Loucy (cell line): ENCODE measurements around the gene FANCF.
"Not testable (repeated sequence)": the region's sequence is repeated elsewhere in the genome, so short reads cannot be mapped to it uniquely, and the experiment has no call there.

Source experiments
- EZH2phosphoT487 ChIP-seq: fragments of 200-600 bp; IDR thresholded peaks from 2 replicates; pipeline ENCODE4 v1.6.1; 2018; ENCODE audit warnings: antibody characterized with exemption, mild to moderate bottlenecking, moderate library complexity, borderline replicate concordance
- TF ChIP-seq, protein P1 (sequence below): fragments of 200-600 bp; sonication (generic); conservative IDR thresholded peaks from 2 replicates; pipeline ENCODE4 v1.5.1; 2014; ENCODE audit warnings: mild to moderate bottlenecking, antibody characterized with exemption, low read length

DNA sequence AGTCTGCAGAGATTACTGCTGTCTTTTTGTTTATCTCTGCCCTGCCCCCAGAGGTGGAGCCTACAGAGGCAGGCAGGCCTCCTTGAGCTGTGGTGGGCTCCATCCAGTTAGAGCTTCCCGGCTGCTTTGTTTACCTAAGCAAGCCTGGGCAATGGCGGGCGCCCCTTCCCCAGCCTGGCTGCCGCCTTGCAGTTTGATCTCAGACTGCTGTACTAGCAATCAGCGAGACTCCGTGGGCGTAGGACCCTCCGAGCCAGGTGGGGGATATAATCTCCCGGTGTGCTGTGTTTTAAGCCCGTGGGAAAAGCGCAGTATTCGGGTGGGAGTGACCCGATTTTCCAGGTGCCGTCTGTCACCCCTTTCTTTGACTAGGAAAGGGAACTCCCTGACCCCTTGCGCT lies 26.7 kb upstream of the FANCF start:
- TF ChIP-seq, protein P1, sequence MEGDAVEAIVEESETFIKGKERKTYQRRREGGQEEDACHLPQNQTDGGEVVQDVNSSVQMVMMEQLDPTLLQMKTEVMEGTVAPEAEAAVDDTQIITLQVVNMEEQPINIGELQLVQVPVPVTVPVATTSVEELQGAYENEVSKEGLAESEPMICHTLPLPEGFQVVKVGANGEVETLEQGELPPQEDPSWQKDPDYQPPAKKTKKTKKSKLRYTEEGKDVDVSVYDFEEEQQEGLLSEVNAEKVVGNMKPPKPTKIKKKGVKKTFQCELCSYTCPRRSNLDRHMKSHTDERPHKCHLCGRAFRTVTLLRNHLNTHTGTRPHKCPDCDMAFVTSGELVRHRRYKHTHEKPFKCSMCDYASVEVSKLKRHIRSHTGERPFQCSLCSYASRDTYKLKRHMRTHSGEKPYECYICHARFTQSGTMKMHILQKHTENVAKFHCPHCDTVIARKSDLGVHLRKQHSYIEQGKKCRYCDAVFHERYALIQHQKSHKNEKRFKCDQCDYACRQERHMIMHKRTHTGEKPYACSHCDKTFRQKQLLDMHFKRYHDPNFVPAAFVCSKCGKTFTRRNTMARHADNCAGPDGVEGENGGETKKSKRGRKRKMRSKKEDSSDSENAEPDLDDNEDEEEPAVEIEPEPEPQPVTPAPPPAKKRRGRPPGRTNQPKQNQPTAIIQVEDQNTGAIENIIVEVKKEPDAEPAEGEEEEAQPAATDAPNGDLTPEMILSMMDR = not testable (repeated sequence)
- TF ChIP-seq EZH2phosphoT487 = not testable (repeated sequence)
